NCI-H446 (cell line): ENCODE measurements around the gene PODN.
A peak's percentile ranks its signal among the peaks of the same experiment; 100 is the strongest.

Experiments
- DNase-seq, 2 experiments: peaks; one replicate each; lab custom pipeline; 2025; lab: John Stamatoyannopoulos, UW

PODN gene

GRCh38 chr1:53074313-53075154 lies 12.5 kb downstream of the PODN start:
- no peak for DNase-seq

DNA sequence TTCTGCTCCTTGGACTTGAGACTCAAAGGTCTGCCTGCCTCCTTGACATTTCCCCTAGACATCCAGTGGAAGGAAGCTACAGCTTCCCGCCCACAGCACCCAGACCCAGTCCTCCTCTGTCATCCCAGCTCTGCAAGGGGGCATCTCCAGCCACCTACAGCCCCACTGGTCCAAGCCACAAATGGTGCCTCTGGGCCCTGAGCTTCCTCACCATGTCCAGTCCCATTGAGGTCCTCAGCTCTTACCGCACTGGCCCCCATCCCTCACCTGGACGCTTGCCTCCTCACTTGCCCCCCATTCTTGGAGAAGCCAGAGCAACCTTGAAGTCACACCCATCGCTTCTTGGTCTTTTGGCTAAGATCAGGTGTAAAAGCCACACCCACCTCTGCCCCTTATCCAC lies 13.2 kb downstream of the PODN start:
- no peak for DNase-seq

DNA sequence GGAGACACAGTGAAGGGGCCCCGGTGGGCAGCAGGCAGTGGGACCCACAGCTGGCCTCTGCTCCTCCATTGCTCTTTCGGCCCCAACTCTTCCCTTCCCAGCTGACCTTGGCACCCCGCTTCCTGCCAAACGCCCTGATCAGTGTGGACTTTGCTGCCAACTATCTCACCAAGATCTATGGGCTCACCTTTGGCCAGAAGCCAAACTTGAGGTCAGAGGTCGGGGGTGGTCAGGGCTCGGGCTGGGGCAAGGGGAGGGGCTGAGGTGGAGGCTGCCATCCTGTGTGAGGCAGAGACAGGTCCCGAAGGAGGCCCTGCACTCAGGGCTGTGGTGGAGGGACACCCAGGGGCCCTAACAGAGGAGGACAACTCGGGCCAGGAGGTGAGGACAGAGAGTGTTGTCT lies 13.7 kb downstream of the PODN start:
- DNase-seq = no peak

- no peak for DNase-seq
These were observed 14.2 kb downstream of the PODN start for GRCh38 chr1:53076165-53076564.

GRCh38 chr1:53076721-53077598 lies 14.9 kb downstream of the PODN start:
- no peak for DNase-seq

DNA sequence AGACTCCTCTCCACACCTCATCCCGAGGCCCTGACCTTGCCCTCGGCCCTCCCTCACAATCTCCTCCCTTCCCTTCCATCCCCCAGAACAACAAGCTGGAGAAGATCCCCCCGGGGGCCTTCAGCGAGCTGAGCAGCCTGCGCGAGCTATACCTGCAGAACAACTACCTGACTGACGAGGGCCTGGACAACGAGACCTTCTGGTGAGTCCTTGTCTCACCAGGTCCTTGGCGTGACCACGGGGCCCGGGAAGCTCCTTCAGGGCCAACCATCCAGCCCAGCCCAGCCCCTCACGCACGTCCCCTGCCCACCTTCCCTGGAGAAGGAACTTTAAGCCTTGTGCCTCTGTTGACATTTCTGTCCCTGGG lies 15.6 kb downstream of the PODN start:
- no peak for DNase-seq

- no peak for DNase-seq
These were observed 16.5 kb downstream of the PODN start for GRCh38 chr1:53078333-53079101.

GRCh38 chr1:53079251-53079650 lies 17.2 kb downstream of the PODN start:
- DNase-seq = no peak

DNA sequence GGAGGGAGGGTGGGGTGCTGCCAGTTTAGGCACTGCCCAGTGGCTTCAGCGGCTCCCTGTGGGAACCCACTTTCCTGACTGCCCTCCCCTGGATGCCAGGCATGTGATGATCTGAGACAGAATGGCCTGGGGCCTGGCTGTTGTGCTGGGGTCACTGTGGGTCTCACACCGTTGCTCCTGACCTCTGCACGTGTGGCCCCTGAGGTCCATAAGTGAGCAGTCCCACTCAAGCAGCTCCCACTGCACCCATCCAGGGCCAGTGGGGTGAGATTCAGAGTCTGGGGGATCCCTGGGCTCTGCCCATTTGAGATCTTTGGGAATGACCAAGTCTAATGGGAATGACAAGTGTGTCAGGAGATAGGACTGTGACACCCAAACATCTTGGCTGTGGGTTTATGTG lies 18.0 kb downstream of the PODN start:
- DNase-seq = no peak

GRCh38 chr1:53080769-53081168 lies 18.8 kb downstream of the PODN start:
- DNase-seq = no peak

DNA sequence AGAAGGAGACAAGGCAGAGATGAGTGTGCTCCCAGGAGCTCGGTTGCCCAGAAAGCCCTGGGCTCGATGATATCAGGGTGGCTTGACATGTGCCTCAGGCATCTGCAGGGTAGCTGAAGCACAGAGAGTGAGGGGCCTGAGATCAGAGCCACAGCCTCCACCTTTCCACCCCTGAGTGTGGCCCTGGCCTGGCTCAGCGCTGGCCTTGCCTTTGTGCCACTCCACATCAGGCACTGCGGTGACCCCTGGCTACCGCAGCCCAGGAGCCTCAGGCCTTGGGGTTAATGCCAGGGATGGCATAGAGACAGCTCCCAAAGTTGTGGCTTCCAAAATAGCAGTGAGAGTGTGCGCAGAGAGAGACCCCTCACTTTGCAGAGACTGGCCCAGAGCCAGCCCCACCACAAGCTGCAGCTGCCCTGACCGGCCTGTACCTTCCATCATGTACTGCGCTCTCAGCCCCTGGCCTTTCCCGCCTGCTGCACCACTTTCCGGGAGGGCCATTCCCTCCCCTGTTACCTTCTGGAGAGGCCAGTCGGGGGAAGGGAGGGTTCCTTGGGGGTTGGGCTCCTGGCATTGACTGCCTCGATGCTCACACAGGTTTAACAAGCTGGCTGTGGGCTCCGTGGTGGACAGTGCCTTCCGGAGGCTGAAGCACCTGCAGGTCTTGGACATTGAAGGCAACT lies 19.5 kb downstream of the PODN start:
- no peak for DNase-seq

DNA sequence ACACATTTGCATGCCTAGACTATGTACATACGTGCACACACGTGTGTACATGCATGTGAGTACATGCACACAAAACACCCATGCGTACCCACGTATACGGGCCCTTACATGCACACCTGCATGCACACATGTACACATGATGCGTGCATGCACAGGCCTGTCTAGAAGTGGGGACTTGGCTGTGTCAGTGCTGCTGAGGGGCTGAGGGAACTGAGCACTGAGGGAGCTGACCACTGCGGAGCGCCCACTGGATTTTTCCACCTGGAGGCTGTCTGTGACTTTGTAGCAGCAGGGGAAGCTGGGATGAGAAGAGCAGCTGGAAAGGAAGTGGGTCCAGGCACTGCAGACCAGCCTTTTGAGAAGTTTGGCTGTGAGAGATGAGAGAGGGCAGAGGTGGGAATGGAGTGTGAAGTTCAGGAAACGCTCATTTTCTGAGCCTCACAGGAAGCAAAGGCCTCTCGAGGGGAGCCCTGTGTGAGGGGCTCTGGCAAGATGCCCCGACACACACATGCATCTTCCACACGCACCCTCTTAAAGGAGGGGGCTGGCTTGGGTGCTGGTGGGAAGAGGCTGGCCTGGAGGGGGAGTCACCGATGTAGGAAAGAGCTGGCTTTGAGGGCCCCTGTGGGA lies 20.9 kb downstream of the PODN start:
- DNase-seq = no peak

GRCh38 chr1:53083636-53084588 lies 21.9 kb downstream of the PODN start:
- DNase-seq = no peak

- no peak for DNase-seq
These were observed 22.6 kb downstream of the PODN start for GRCh38 chr1:53084589-53084971.

DNA sequence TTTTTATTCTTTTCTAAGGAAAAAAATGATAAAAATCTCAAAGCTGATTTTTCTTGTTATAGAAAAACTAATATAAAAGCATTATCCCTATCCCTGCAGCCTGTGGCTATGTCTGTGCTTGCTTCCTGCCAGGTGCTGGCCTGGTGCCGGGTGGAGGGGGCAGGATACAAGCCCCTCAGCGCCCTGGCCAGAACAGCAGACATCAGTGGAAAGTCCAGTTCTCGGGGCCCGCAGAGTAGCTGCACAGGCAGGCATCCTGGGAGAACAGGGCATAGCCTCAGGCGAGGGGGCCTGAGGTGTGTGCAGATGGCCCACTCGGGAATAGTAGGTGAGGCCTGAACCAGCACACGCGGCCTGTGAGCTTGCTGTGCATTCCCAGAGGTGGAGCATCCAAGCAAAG lies 23.4 kb downstream of the PODN start:
- no peak for DNase-seq

- peak in 1 of 2 experiments; percentile 37 for DNase-seq
These were observed 24.6 kb downstream of the PODN start for GRCh38 chr1:53086491-53087070.

DNA sequence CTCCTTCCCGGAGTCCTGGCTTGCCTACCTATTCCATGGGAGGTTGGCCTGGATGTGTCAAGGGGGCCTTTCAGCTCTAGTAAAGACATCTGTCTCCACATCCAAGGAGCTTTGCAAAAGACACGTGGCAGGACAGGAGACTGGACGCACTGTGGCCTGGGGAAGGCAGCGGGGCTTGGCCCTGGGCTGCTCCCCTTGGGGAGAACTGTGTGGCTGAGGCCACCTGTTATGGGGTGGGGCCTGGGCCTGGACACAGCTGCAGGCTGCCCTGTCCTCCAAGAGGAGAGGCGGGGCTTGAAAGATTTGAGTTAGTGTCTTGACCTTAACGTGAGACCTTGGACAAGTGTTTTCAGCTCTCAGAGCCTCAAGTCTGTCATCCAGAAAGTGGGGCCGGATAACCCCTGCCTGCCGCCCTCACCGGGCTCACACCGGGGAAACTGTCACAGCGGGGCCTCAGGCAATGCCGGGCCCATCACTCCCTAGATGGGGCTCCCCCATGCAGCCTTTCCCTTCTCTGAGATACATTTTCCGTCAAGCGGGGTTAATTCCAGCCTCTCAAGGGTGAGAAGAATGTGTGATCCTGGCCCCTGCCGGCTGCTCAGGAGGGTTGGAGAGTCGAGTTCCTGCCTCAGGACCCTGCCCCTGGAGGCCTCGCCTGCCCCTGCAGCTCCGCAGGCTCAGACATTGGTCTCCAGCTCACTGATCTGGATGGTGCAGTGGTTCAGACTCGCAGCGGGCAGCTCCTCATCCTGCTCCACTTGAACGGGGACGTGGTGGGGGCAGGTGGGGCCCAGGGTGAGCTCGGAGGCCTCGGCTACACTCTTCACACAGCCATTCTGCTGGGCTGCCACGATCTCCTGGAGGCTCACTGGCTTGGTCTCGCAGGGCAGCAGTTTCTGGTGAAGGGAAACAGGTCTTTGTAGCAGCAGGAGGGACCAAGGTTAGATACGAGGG lies 25.6 kb downstream of the PODN start:
- DNase-seq = no peak

DNA sequence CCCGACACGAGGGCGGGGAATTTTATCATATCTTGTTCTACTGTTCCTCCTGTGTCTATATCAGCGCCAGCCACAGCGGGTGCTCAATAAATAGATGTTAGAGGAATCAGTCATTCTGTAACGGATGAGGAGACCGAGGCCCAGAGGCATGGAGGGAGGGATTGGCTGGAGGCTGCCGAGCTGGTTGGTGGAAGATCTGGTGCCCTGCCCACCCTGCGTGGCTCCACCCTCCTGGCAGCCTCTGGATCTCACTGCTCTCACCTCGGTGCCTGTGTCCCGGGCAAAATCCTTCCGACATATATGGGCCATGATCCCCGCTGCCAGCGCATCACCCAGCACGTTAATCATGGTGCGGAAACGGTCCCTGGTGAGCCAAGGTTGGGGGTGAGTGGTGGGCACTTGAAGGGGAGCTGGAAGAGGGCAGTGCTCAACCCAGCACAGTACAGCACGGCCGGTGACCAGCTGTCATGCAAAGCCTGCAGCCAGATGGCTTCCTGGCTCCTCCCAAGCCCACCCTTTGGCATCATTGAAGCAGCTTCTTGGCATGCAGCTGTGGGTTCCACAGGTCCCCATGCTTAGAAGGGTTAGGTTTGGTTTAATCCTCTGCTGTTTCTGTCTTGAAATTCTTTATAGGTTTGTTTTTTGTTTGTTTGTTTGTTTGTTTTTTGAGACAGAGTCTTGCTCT lies 26.7 kb downstream of the PODN start:
- DNase-seq = peak in 1 of 2 experiments; percentile 72
